ENCODE results near the gene MSH5.
"Not testable (repeated sequence)": the region's sequence is repeated elsewhere in the genome, so short reads cannot be mapped to it uniquely, and the experiment has no call there.

The MSH5 gene

GRCh38 chr6:31808599-31808998 lies 68.8 kb downstream of the MSH5 start:
- not testable (repeated sequence) for DNase-seq

DNA sequence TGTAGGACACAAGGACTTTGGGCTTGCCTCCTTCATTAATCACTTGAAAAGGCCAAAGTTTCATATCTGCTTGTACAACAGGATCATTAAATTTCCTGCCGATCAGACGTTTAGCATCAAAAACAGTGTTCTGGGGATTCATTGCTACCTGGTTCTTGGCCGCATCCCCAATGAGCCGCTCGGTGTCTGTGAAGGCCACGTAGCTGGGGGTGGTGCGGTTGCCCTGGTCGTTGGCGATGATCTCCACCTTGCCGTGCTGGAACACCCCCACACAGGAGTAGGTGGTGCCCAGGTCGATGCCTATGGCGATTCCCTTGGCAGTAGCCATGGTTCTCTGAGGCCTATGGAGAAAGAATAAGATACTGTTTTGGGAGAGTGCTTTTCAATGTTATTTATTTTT lies 71.8 kb downstream of the MSH5 start:
- no peak for DNase-seq
